Left colon (tissue), 2 donors: ENCODE results near the gene COG7. TPM values are rescaled to one million over a fixed set of nuclear protein-coding genes. Genes with fewer than 3 reads are reported as not detected.
"Not testable (repeated sequence)": the region's sequence is repeated elsewhere in the genome, so short reads cannot be mapped to it uniquely, and the experiment has no call there.

Experiments
- ATAC-seq: fragments of 200-7000 bp; cut with Tn5 transposase; one replicate; pipeline ENCODE4 v1.9.1; 2020; ENCODE audit warnings: mild to moderate bottlenecking, moderate library complexity
- DNase-seq, 2 donors: peaks; one replicate each; pipeline ENCODE4 v3.0.0-alpha.2; 2020
- intact Hi-C, 2 donors: fragments of 100-400 bp; cut with DNase I in 1 of 2; cut with micrococcal nuclease in 1 of 2; formaldehyde crosslinking; loops; one replicate each; pipeline versions ENCODE4 v1.11.2 to v1.14.0; 2022; cut with DNase I, micrococcal nuclease
- total RNA-seq, 2 donors: library from RNA; stranded (reverse); fragmentation: NEBNext Ultra II Directional; extraction: Animal tissue kit (Norgen Biotek cat#: 25700); gene quantifications; one replicate each; pipeline ENCODE4 v1.2.1, GENCODE V29; 2021
- donor health status: DM: no; HTN: no; CAD: no.
- donor health status: DM: yes; HTN: yes; CAD: no.

Gene COG7
- total RNA-seq, 2 donors from 2014 or later: 29.3 to 42.5 TPM

GRCh38 chr16:23428351-23428750, 24.6 kb downstream of the COG7 start:
- ATAC-seq: no peak
- intact Hi-C loops: no loop called here
- DNase-seq: no peak

GRCh38 chr16:23424292-23424958, 28.6 kb downstream of the COG7 start:
- ATAC-seq: peak; percentile 87
- DNase-seq: peak; percentile 84 to 90
- intact Hi-C loops: no loop called here

- intact Hi-C loops: no loop called here
- peak; percentile 91 for ATAC-seq
- peak; percentile 69 to 91 for DNase-seq
Measured at GRCh38 chr16:23423496-23424049, 29.4 kb downstream of the COG7 start.

- intact Hi-C loops: no loop called here
- DNase-seq: no peak
- no peak for ATAC-seq
Measured at GRCh38 chr16:23420011-23420410, 33.0 kb downstream of the COG7 start.

- intact Hi-C loops: no loop called here
- peak; percentile 23 for ATAC-seq
- no peak for DNase-seq
Measured at GRCh38 chr16:23416816-23417215, 36.2 kb downstream of the COG7 start.

- ATAC-seq (no peak), DNase-seq (no peak)
- intact Hi-C loops: no loop called here
Measured at GRCh38 chr16:23414731-23415130, 38.3 kb downstream of the COG7 start.

GRCh38 chr16:23410176-23410575, 42.8 kb downstream of the COG7 start:
- intact Hi-C loops: no loop called here
- ATAC-seq: peak; percentile 34
- no peak for DNase-seq

- intact Hi-C loops: no loop called here
- no peak for DNase-seq
- peak; percentile 8 for ATAC-seq
Measured at GRCh38 chr16:23409522-23409921, 43.5 kb downstream of the COG7 start.

- ATAC-seq: peak; percentile 97
- DNase-seq: peak; percentile 59 to 76
- intact Hi-C loops: no loop called here
Measured at GRCh38 chr16:23408823-23409298, 44.1 kb downstream of the COG7 start.

- no peak for DNase-seq
- intact Hi-C loops: no loop called here
- ATAC-seq: peak; percentile 3
Measured at GRCh38 chr16:23408242-23408822, 44.7 kb downstream of the COG7 start.

- no peak for ATAC-seq
- no peak for DNase-seq
- intact Hi-C loops: no loop called here
Measured at GRCh38 chr16:23407436-23408127, 45.4 kb downstream of the COG7 start.

GRCh38 chr16:23406546-23407240, 46.3 kb downstream of the COG7 start:
- no peak for DNase-seq
- intact Hi-C loops: no loop called here
- no peak for ATAC-seq

- intact Hi-C loops: no loop called here
- DNase-seq (no peak), ATAC-seq (no peak)
Measured at GRCh38 chr16:23406024-23406423, 47.0 kb downstream of the COG7 start.

- DNase-seq (no peak), ATAC-seq (no peak)
- intact Hi-C loops: no loop called here
Measured at GRCh38 chr16:23403547-23403946, 49.4 kb downstream of the COG7 start.

GRCh38 chr16:23402100-23402499, 50.9 kb downstream of the COG7 start:
- no peak for DNase-seq
- intact Hi-C loops: no loop called here
- ATAC-seq: no peak

- DNase-seq (no peak), ATAC-seq (no peak)
Measured at GRCh38 chr16:23401139-23401538, 51.9 kb downstream of the COG7 start.

GRCh38 chr16:23400447-23400846, 52.5 kb downstream of the COG7 start:
- DNase-seq, intact Hi-C loops, ATAC-seq: not testable (repeated sequence)

More at GRCh38 chr16:23401139-23401538, 51.9 kb downstream of the COG7 start:
- intact Hi-C loops: no loop called here

GRCh38 chr16:23398987-23399805, 53.8 kb downstream of the COG7 start:
- DNase-seq (no peak), ATAC-seq (no peak)
- intact Hi-C loops: no loop called here
